Hepatocyte (in vitro differentiated cells): ENCODE results near the gene SRGN. TPM values are rescaled to one million over a fixed set of nuclear protein-coding genes. Genes with fewer than 3 reads are reported as not detected.
A peak's percentile ranks its signal among the peaks of the same experiment; 100 is the strongest.

ENCODE experiments used
- DNase-seq: peaks from one replicate; pipeline ENCODE4 v3.0.0-alpha.2; 2016; ENCODE audit warnings: low spot score
- H2AFZ ChIP-seq: fragments of 200-600 bp; sonication (generic); 2 replicates; pipeline ENCODE4 v1.6.0; 2016; ENCODE audit warnings: antibody characterized with exemption, mild to moderate bottlenecking
- H3K27ac ChIP-seq: fragments of 200-600 bp; sonication (generic); 2 replicates; pipeline ENCODE4 v1.5.1; 2016; ENCODE audit warnings: mild to moderate bottlenecking
- H3K27me3 ChIP-seq: fragments of 200-600 bp; sonication (generic); 2 replicates; pipeline ENCODE4 v1.6.1; 2016
- H3K36me3 ChIP-seq: fragments of 200-600 bp; sonication (generic); replicated peaks from 2 replicates; pipeline ENCODE4 v1.5.1; 2016; ENCODE audit warnings: low read depth; ENCODE audit not compliant: insufficient read depth
- H3K4me1 ChIP-seq: fragments of 200-600 bp; sonication (generic); 2 replicates; pipeline ENCODE4 v1.5.1; 2016; ENCODE audit warnings: mild to moderate bottlenecking, moderate library complexity; ENCODE audit not compliant: insufficient read depth
- H3K4me2 ChIP-seq: fragments of 200-600 bp; sonication (generic); 2 replicates; pipeline ENCODE4 v1.6.0; 2016
- H3K4me3 ChIP-seq: fragments of 200-600 bp; sonication (generic); 2 replicates; pipeline ENCODE4 v1.5.1; 2016; ENCODE audit warnings: mild to moderate bottlenecking
- H3K79me2 ChIP-seq: fragments of 200-600 bp; sonication (generic); 2 replicates; pipeline ENCODE4 v1.6.0; 2017; ENCODE audit warnings: mild to moderate bottlenecking
- H3K9me2 ChIP-seq: fragments of 200-600 bp; sonication (generic); replicated peaks from 2 replicates; pipeline ENCODE4 v1.6.0; 2017; ENCODE audit warnings: mild to moderate bottlenecking; ENCODE audit not compliant: insufficient read depth
- H3K9me3 ChIP-seq: fragments of 200-600 bp; sonication (generic); 2 replicates; pipeline ENCODE4 v1.5.1; 2016; ENCODE audit warnings: low read depth, mild to moderate bottlenecking
- H4K20me1 ChIP-seq: fragments of 200-600 bp; sonication (generic); 2 replicates; pipeline ENCODE4 v1.6.0; 2016; ENCODE audit warnings: mild to moderate bottlenecking; ENCODE audit not compliant: insufficient read depth, poor library complexity, severe bottlenecking
- EZH2 ChIP-seq: fragments of 200-600 bp; sonication (generic); IDR thresholded peaks from 2 replicates; pipeline ENCODE4 v1.6.1; 2016; ENCODE audit warnings: antibody characterized with exemption, mild to moderate bottlenecking, borderline replicate concordance
- EZH2phosphoT487 ChIP-seq: fragments of 200-600 bp; sonication (generic); IDR thresholded peaks from one replicate; pipeline ENCODE4 v1.6.1; 2018; ENCODE audit warnings: antibody characterized with exemption, mild to moderate bottlenecking, low read depth, moderate library complexity; ENCODE audit not compliant: unreplicated experiment, severe bottlenecking
- WGBS: methylation state at CpG from one replicate; pipeline ENCODE4 v1.1.6; 2016; ENCODE audit warnings: low lambda C conversion rate; ENCODE audit errors: missing lambda C conversion rate; 5-methylcytosine and 5-hydroxymethylcytosine counted together
- polyA plus RNA-seq: library from polyadenylated mRNA; unstranded; fragments of >200 nt; fragmentation: Nextera tagmentation; extraction: Ambion mirVana; gene quantifications from 2 replicates; pipeline ENCODE4 v1.2.1, GENCODE V29; 2016
- total RNA-seq: library from RNA; depleted of rRNA; stranded (reverse); fragments of >200 nt; gene quantifications from 2 replicates; pipeline ENCODE4 v1.2.3, GENCODE V29; 2014
- TF ChIP-seq, protein P1 (sequence below): fragments of 200-600 bp; sonication (generic); IDR thresholded peaks from 2 replicates; pipeline ENCODE4 v1.5.1; 2016; ENCODE audit warnings: antibody characterized with exemption, mild to moderate bottlenecking; ENCODE audit not compliant: poor library complexity

The SRGN gene
- total and polyA plus RNA-seq, 2 experiments from 2014 or later = 0.36 to 2.5 TPM

DNA sequence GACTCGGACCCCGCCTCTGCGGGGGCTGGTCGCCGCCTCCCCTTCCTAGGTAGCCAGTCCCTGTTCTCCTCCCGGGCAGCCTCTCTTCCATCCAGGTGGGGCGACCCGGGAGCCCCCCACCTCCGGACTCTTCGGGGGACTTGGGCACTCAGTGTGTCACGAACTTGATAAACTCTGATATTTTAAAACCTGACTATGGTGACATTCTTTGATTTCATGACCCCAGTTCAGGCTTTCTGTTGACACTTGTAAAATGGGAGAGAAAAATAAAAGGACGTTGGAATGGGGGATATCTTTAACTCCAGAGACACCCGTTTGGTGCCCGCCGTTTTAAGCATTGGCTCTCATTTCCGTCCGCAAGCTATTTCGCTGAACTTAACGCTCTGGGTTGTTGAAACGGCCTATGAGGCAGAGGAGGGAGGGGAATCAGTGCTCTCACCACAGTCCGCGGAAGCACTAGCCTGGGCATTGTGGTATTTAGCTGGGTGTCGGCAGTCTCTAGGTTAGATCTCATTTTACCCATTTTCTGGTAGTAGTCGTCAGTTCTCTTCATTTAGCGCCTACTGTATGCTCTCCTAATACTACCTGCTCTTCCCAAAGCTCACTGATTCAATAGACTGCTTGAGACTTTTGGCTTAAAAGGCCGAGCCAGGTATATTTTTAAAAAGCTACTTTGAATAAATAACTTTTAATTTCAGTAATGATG is 36.8 kb downstream of the SRGN start:
- H3K27me3 ChIP-seq = no peaks in the 10 kb centered on the region
- H3K9me2 ChIP-seq = no peaks in the 10 kb centered on the region
- peak overlapping the region; percentile 89 for H3K27ac ChIP-seq
- peak overlapping the region; percentile 95 for H3K4me3 ChIP-seq
- 1% methylated on average over 26 of the region's 26 CpGs for whole genome bisulfite sequencing
- DNase-seq = peak; percentile 64
- no peak for TF ChIP-seq EZH2phosphoT487
- TF ChIP-seq, protein P1, sequence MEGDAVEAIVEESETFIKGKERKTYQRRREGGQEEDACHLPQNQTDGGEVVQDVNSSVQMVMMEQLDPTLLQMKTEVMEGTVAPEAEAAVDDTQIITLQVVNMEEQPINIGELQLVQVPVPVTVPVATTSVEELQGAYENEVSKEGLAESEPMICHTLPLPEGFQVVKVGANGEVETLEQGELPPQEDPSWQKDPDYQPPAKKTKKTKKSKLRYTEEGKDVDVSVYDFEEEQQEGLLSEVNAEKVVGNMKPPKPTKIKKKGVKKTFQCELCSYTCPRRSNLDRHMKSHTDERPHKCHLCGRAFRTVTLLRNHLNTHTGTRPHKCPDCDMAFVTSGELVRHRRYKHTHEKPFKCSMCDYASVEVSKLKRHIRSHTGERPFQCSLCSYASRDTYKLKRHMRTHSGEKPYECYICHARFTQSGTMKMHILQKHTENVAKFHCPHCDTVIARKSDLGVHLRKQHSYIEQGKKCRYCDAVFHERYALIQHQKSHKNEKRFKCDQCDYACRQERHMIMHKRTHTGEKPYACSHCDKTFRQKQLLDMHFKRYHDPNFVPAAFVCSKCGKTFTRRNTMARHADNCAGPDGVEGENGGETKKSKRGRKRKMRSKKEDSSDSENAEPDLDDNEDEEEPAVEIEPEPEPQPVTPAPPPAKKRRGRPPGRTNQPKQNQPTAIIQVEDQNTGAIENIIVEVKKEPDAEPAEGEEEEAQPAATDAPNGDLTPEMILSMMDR = no peak
- TF ChIP-seq EZH2 = no peak
- no peaks in the 10 kb centered on the region for H3K36me3 ChIP-seq
- H3K4me1 ChIP-seq = peaks cover 5% of the 10 kb centered on the region
- H2AFZ ChIP-seq = peak overlapping the region; percentile 79
- peaks cover 53% of the 10 kb centered on the region for H3K79me2 ChIP-seq
- H4K20me1 ChIP-seq = peaks cover 28% of the 10 kb centered on the region
- no peaks in the 10 kb centered on the region for H3K9me3 ChIP-seq
- peak overlapping the region; percentile 81 for H3K4me2 ChIP-seq

- Histone ChIP-seq H3K36me3 (no peaks in the 10 kb centered on the region), H3K9me2 (no peaks in the 10 kb centered on the region), H3K27me3 (no peaks in the 10 kb centered on the region), H3K4me3 (peak overlapping the region; percentile 95), H3K27ac (peak overlapping the region; percentile 89), H2AFZ (no peak overlapping the region), H3K4me1 (peaks cover 5% of the 10 kb centered on the region), H3K4me2 (peak overlapping the region; percentile 81), H3K79me2 (peaks cover 61% of the 10 kb centered on the region), H3K9me3 (no peaks in the 10 kb centered on the region), H4K20me1 (peaks cover 31% of the 10 kb centered on the region)
- DNase-seq = no peak
- 74% methylated on average over 1 of the region's 1 CpG for WGBS
- TF ChIP-seq EZH2phosphoT487 = no peak
- TF ChIP-seq EZH2 = no peak
- TF ChIP-seq, protein P1 = no peak
Measured at GRCh38 chr10:69125554-69125953, 37.7 kb downstream of the SRGN start.

DNA sequence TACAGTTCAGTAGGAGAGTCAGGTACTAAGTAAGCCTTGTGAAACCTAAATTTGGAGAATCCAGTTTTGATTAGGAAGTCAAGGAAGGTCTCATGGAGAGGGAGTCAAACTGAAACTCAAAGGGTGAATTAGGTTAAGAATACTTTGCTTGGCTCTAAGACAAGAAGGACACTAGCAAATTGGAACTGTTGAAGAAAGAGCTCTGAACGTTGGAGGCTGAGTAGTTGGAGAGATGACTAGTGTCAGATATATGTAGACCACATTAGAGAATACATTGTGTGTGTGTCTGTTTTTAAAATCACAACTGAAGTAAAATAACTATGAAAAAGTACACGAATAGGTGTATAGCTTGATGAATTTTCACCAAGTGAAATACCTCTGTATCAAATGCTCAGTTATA is 42.3 kb downstream of the SRGN start:
- H4K20me1 ChIP-seq = peaks cover 44% of the 10 kb centered on the region
- peaks cover 100% of the 10 kb centered on the region for H3K79me2 ChIP-seq
- H3K9me3 ChIP-seq = no peaks in the 10 kb centered on the region
- H2AFZ ChIP-seq = no peak overlapping the region
- no peak overlapping the region for H3K4me2 ChIP-seq
- no peak overlapping the region for H3K27ac ChIP-seq
- DNase-seq = no peak
- H3K4me1 ChIP-seq = no peaks in the 10 kb centered on the region
- no peaks in the 10 kb centered on the region for H3K27me3 ChIP-seq
- TF ChIP-seq EZH2phosphoT487 (no peak), EZH2 (no peak)
- TF ChIP-seq, protein P1 = no peak
- 91% methylated on average over 2 of the region's 2 CpGs for WGBS
- H3K9me2 ChIP-seq = no peaks in the 10 kb centered on the region
- H3K4me3 ChIP-seq = no peak overlapping the region
- no peaks in the 10 kb centered on the region for H3K36me3 ChIP-seq
